GM19372 (cell line): ENCODE results near the gene MCRIP1.

Source experiments
- ATAC-seq: cut with Tn5 transposase; IDR thresholded peaks from one replicate; pipeline ENCODE4 v1.9.1; 2021; ENCODE audit warnings: mild to moderate bottlenecking, low read depth, moderate library complexity; ENCODE audit not compliant: unreplicated experiment

MCRIP1 gene

DNA sequence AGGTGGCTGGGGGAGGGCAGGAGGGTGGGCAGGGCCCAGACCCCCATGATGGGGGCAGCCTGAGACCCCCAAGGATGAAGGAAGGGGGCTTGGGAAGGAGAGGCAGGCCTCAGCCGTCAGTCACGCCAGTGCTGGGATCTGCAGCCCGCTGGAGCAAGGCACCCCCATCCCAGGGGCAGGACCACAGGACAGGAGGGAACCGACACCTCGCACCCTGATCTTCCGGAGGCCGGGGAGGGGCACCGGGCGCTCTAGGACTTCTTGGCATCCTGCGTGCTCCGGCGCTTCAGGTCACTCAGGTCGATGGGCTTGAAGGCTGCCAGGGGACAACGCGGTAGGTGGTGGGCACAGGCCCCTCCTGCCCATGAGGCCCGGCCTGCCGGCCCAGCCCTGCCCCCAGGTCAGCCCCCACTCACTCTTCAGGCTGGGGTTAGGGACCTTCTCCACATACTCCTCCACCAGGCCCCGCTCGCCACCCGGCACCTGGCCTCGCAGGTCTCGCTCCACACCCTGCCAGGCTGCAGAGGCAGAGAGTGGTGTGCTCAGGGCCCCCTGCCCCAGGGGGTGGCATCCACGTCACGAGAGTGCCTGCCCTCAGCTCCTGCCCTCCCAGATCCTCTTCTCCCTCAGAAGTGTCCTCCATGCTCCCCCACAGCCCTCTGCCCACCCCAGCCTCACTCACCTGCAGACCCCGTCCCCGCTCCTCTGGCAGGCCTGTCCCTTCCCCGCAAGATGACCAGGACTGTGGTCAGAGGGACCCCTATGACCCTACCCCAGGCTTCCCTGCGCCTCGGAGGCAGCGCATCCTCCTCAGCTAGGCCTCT lies 9.9 kb downstream of the MCRIP1 start:
- ATAC-seq, result no peak

- ATAC-seq, result no peak
Observed at GRCh38 chr17:81822312-81822637, 10.8 kb downstream of the MCRIP1 start.

GRCh38 chr17:81821603-81822311 lies 11.3 kb downstream of the MCRIP1 start:
- no peak for ATAC-seq

- no peak for ATAC-seq
Observed at GRCh38 chr17:81821147-81821546, 11.9 kb downstream of the MCRIP1 start.

- no peak for ATAC-seq
Observed at GRCh38 chr17:81819708-81820107, 13.4 kb downstream of the MCRIP1 start.

DNA sequence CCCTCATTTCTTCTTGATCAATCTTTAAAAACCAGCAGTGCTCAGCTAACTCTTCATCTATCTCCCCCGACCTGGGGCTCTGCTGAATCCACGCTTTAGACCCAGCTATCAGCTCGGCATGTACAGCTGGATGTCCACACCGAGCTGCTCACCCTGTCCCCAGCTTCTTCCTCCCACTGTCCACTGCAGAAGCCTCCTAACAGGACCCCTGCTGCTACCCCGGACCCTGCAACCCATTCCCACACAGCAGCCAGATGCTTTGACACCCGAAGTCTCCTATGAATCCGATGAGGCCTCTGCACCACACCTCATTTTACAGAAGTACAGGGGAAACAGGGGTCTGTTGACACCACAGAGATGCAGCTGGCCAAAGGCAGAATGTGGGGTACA lies 15.3 kb downstream of the MCRIP1 start:
- no peak for ATAC-seq

- no peak for ATAC-seq
Observed at GRCh38 chr17:81815646-81815986, 17.5 kb downstream of the MCRIP1 start.

- ATAC-seq, result no peak
Observed at GRCh38 chr17:81814748-81815645, 18.1 kb downstream of the MCRIP1 start.

GRCh38 chr17:81813861-81814683 lies 19.0 kb downstream of the MCRIP1 start:
- no peak for ATAC-seq

DNA sequence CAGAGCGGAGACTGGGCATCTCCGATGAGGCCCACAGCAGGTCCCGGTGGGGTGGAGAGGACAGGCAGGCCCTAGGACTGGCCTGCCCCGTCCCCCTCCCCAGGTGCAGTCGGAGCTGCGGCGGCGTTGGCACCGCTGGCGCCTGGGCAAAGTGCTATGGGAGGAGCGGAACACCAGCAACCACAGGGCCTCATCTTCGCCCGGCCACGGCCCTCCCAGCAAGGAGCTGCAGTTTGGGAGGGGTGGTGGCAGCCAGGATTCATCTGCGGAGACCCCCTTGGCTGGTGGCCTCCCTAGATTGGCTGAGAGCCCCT lies 19.8 kb downstream of the MCRIP1 start:
- ATAC-seq, result no peak

DNA sequence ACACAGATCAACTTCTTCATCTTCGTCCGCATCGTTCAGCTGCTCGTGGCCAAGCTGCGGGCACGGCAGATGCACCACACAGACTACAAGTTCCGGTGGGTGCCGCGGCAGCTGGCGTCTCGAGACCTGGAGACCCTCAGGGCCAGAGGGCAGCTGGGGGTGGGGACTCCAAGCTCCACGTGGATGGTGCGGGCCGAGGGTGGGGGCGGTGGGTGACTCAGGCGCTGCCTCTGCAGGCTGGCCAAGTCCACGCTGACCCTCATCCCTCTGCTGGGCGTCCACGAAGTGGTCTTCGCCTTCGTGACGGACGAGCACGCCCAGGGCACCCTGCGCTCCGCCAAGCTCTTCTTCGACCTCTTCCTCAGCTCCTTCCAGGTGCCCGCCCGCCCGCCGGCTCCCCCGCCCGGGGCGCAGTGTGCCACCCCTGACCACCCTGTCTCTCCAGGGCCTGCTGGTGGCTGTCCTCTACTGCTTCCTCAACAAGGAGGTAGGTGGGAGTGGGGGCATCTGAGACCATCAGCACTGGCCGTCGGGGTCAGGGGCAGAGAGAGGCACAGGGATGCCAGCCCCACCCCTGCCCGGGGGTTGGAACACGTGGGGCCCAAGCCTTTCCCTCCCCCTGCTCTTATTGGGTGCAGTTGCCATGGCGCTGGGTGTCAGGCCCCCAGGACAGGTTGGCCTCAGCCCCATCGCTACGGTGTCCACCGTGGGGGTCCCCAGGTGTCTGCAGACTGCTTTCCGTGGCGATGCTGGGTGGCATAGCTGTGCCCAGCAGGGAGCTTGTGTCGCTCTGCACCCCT lies 20.3 kb downstream of the MCRIP1 start:
- no peak for ATAC-seq

DNA sequence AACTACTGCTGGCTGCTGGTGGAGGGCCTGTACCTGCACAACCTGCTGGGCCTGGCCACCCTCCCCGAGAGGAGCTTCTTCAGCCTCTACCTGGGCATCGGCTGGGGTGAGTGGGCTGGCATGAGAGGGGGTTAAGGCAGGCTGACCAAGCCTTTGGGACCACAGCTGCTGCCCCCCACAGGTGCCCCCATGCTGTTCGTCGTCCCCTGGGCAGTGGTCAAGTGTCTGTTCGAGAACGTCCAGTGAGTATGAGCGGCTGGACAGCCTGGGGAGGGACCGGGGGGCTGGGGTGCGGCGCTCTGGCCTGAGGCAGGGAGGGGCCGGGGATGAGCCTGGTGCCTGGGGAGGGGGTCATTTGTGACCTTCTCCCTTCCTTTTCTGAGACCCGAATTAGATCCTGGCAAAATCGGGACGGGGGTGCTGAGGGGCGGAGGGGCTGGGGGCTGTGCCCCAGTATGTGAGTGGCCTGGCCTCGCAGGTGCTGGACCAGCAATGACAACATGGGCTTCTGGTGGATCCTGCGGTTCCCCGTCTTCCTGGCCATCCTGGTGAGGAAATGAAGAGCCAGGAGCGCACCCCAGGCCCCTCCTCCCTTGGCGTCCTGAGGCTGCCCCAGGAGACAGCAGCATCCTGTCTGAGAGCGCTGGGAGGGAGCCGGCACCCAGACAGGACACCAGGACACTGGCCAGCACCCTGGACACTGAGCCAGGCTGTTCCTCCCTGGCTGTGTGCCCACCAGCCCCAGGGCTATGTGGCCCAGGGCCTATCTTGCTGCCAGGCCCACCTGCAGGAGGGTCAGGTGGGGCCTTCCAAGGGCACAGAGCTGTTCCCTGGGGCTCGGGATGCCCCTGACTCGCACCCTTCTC lies 21.2 kb downstream of the MCRIP1 start:
- ATAC-seq, result no peak

- no peak for ATAC-seq
Observed at GRCh38 chr17:81810892-81811704, 22.0 kb downstream of the MCRIP1 start.

- ATAC-seq, result no peak
Observed at GRCh38 chr17:81810476-81810875, 22.6 kb downstream of the MCRIP1 start.

- ATAC-seq, result no peak
Observed at GRCh38 chr17:81809556-81809998, 23.5 kb downstream of the MCRIP1 start.

- no peak for ATAC-seq
Observed at GRCh38 chr17:81808778-81809555, 24.1 kb downstream of the MCRIP1 start.

- no peak for ATAC-seq
Observed at GRCh38 chr17:81807839-81808238, 25.3 kb downstream of the MCRIP1 start.
